ENCODE measurements around the gene THSD4. TPM values are rescaled to one million over a fixed set of nuclear protein-coding genes. Genes with fewer than 3 reads are reported as not detected.

The THSD4 gene
- total RNA-seq, 1 donor from 2014 or later = 73.5 TPM

- no peak overlapping the region for H3K4me3 ChIP-seq (ENCODE audit: low read depth, low read length)
- DNase-seq (ENCODE audit: low read depth) = no peak
- TF ChIP-seq CTCF (conservative IDR thresholded peaks at IDR 0.05; ENCODE audit: low read depth, low read length) = no peak
These were observed 531.7 kb downstream of the THSD4 start for GRCh38 chr15:71646767-71647486.

GRCh38 chr15:71647487-71647808, 532.2 kb downstream of the THSD4 start:
- no peak for DNase-seq (ENCODE audit: low read depth)
- no peak for TF ChIP-seq CTCF (conservative IDR thresholded peaks at IDR 0.05; ENCODE audit: low read depth, low read length)

GRCh38 chr15:71648095-71648494, 532.8 kb downstream of the THSD4 start:
- no peak for TF ChIP-seq CTCF (conservative IDR thresholded peaks at IDR 0.05; ENCODE audit: low read depth, low read length)
- no peak overlapping the region for H3K4me3 ChIP-seq (ENCODE audit: low read depth, low read length)
- no peak for DNase-seq (ENCODE audit: low read depth)

More at GRCh38 chr15:71647487-71647808, 532.2 kb downstream of the THSD4 start:
- no peak overlapping the region for H3K4me3 ChIP-seq (ENCODE audit: low read depth, low read length)

- TF ChIP-seq CTCF (conservative IDR thresholded peaks at IDR 0.05; ENCODE audit: low read depth, low read length) = no peak
- no peak overlapping the region for H3K4me3 ChIP-seq (ENCODE audit: low read depth, low read length)
- DNase-seq (ENCODE audit: low read depth) = no peak
These were observed 534.6 kb downstream of the THSD4 start for GRCh38 chr15:71649894-71650293.

GRCh38 chr15:71650603-71651002, 535.3 kb downstream of the THSD4 start:
- DNase-seq (ENCODE audit: low read depth) = no peak
- H3K4me3 ChIP-seq (ENCODE audit: low read depth, low read length) = no peak overlapping the region
- no peak for TF ChIP-seq CTCF (conservative IDR thresholded peaks at IDR 0.05; ENCODE audit: low read depth, low read length)

- H3K4me3 ChIP-seq (ENCODE audit: low read depth, low read length) = no peak overlapping the region
- DNase-seq (ENCODE audit: low read depth) = peak; percentile 46
- TF ChIP-seq CTCF (conservative IDR thresholded peaks at IDR 0.05; ENCODE audit: low read depth, low read length) = peak; percentile 83
These were observed 536.5 kb downstream of the THSD4 start for GRCh38 chr15:71651750-71652186.

Measured in epithelial cell of proximal tubule (primary cell).